LoVo (cell line): ENCODE results near the gene CHFR.
"Not testable (repeated sequence)": the region's sequence is repeated elsewhere in the genome, so short reads cannot be mapped to it uniquely, and the experiment has no call there.

ENCODE experiments used
- DNase-seq: peaks from one replicate; pipeline ENCODE4 v3.0.0-alpha.2; 2016; ENCODE audit warnings: low spot score

CHFR gene

DNA sequence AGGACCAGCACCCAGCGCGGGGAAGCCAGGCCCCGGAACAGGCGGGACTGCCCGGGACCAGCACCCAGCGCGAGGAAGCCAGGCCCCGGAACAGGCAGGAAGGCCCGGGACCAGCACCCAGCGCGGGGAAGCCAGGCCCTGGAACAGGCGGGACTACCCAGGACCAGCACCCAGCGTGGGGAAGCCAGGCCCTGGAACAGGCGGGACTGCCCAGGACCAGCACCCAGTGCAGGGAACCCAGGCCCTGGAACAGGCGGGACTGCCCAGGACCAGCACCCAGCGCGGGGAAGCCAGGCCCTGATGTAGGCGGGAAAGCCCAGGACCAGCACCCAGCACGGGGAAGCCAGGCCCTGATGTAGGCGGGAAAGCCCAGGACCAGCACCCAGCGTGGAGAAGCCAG, 12.8 kb downstream of the CHFR start:
- not testable (repeated sequence) for DNase-seq

DNA sequence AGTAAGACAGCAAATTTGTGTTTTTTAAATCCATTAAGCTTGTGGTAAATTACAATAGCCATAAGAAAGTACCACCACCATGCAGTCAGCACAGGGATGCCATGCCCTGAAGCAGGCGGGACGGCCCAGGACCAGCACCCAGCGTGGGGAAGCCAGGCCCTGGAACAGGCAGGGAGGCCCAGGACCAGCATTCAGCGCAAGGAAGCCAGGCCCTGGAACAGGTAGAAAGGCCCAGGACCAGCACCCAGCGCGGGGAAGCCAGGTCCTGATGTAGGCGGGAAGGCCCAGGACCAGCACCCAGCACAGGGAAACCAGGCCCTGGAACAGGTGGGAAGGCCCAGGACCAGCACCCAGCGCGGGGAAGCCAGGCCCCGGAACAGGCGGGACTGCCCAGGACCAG, 13.2 kb downstream of the CHFR start:
- DNase-seq = no peak

DNA sequence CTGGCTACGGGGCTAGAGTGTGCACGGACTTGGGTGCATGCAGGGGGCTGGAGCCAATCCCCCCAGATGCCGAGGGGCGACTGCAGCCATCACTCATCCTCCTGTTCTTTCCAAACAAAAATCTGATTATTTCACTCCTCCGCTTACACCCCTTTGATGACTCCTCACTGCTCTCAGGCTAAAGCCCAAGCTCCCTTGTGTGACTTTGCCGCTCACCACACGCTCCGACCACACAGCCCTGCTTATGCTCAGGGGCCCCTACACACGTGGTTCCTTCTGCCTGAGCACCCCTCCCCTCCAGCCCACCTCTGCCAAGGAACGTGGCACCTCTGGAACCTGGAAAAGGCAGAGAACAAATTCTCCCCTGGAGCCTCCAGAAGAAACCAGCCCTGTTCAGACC, 13.7 kb downstream of the CHFR start:
- DNase-seq = no peak

GRCh38 chr12:132872975-132873421, 14.4 kb downstream of the CHFR start:
- no peak for DNase-seq

GRCh38 chr12:132872073-132872855, 15.1 kb downstream of the CHFR start:
- no peak for DNase-seq

- DNase-seq = no peak
These were observed 17.9 kb downstream of the CHFR start for GRCh38 chr12:132869551-132869950.

- no peak for DNase-seq
These were observed 21.1 kb downstream of the CHFR start for GRCh38 chr12:132866251-132866828.

DNA sequence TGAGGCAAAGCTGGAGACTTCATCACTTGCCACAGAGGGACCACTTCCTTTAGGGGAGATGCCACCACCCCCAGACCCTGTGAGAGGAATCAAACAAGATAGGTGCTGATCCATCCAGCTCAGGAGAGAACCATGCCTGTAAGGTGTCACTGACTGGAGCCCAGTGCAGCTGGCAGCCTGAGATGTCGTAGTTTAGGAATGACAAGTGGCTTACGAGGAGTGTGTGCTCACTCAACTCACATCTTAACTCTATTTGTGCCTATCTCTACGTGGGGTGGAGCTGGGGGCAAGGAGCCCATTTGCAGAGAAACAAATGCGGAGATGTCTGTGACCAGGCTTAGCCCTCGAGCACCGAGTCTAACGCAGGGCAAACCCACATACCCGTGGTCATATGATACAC, 25.8 kb downstream of the CHFR start:
- DNase-seq = no peak

GRCh38 chr12:132858718-132859266, 28.6 kb downstream of the CHFR start:
- DNase-seq = no peak

DNA sequence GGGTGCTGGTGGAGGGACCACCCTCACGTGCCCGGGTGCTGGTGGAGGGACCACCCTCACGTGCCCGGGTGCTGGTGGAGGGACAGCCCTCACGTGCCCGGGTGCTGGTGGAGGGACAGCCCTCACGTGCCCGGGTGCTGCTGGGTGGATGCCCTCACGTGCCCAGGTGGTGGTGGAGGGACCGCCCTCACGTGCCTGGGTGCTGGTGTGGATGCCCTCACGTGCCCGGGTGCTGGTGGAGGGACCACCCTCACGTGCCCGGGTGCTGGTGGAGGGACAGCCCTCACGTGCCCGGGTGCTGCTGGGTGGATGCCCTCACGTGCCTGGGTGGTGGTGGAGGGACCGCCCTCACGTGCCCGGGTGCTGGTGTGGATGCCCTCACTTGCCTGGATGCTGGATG, 30.4 kb downstream of the CHFR start:
- DNase-seq = not testable (repeated sequence)

GRCh38 chr12:132856581-132856980, 30.8 kb downstream of the CHFR start:
- DNase-seq = no peak

DNA sequence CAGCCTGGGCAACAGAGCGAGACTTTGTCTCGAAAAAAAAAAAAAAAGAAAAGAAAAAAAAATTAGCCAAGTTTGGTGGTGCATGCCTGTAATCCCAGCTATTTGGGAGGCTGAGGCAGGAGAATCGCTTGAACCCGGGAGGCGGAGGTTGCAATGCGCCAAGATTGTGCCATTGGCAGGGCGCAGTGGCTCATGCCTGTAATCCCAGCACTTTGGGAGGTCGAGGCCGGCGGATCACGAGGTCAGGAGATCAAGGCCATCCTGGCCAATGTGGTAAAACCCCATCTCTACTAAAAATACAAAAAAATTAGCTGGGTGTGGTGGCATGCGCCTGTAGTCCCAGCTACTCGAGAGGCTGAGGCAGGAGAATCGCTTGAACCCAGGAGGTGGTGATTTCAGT, 32.2 kb downstream of the CHFR start:
- DNase-seq = not testable (repeated sequence)

GRCh38 chr12:132853285-132854092, 33.9 kb downstream of the CHFR start:
- no peak for DNase-seq

DNA sequence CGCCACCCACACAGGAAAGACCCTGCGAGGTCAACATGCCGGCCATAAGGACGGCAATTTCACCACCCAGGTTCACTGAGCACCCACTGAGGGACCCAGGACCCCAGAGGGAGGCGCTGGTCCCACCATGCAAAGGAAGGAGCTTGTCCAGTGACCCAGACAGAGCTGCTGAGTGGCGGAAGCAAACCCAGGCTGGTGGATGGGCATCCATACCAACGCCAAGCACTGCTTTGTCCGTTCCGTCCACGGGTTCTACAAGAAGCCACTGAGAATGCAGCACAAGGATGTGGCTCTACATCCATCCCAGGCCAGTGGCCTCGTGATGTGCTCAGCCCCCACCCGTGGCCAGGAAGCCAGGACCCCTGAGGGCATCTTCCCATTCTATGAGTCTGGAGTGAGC, 34.9 kb downstream of the CHFR start:
- DNase-seq = no peak

- DNase-seq = no peak
These were observed 35.9 kb downstream of the CHFR start for GRCh38 chr12:132851465-132851864.

GRCh38 chr12:132850291-132850690, 37.1 kb downstream of the CHFR start:
- DNase-seq = no peak

GRCh38 chr12:132848521-132848920, 38.9 kb downstream of the CHFR start:
- no peak for DNase-seq

DNA sequence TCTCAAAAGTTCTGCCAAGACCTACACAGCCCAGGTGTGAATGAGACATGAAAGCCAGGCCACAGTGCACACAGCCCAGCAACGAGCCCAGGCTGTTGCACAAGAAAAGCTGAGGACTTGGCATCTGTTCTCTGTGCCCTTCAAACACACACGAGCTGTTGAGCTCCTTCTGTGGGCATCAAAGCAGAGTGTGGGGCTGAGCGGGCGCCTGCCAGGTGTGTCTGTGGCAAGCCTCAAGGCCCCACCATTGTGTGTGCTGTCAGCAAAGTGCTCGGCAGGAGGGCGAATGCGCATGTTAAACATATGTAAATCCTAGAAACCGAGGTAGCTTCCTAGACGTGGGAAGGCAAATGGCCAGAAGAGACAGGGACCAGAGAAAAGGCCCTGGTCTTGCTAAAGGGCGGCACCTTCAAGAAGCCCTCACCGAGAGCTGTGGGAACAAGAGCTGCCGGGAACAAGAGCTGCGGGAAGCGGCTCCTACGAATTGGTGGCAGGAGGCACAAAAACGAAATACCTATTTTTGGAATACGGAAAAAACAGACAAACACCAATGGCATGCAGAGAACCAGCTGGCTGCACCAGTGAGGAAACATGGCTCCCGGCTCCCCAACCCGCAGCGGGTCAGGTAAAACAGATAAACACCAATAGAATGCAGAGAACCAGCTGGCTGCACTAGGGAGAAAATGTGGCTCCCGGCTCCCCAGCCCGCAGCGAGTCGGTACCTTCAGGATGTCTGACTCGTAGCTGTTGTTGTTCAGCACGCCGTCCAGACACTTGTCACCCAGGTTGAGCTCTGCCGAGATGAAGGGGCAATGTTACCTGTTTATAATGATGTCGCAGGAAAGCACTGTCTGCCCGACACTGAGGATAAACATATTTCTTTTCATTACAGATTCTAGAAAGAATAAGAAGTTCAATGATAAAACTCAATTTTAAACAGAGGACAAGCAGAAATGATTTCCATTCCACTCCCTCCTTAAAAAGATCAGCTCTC, 39.7 kb downstream of the CHFR start:
- no peak for DNase-seq

DNA sequence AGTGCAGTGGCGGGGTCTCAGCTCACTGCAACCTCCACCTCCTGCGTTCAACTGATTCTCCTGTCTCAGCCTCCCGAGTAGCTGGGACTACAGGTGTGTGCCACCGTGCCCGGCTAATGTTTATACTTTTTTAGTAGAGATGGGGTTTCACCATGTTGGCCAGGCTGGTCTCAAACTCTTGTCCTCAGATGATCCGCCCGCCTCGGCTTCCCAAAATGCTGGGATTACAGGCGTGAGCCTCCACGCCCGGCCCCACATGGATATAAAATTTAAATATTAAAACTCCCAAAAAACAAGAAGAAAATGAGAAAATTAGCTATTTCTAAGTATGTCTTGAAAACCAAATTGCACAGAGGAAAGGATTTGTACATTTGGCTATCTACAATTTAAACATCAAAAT, 42.7 kb downstream of the CHFR start:
- DNase-seq = not testable (repeated sequence)

DNA sequence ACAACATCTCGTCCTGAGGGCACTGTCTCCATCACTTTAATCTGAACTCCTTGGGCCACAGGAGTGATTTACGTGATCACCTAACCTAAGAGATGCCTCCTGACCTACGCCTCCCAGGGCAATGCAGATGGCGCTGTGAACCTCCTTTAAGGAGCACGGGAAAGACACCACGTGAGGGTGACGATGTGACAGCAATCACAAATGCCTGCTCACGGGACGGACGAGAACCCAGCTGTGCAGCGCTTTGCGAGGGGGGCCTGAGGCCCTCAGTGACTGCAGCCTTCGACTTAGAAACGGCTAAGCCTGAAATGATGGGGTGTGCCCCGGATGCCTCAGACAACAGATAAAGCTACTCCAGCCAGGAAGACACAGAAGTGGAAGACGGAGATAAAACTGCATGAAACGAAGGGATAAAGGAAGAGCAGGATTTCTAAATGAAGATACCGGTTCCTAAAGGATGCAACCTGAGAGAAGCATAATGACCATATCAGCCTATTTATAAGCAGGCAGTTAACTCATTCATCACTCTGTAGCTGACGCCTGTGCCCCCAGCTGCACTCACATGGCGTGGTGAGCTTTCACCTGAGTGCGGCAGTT, 44.9 kb downstream of the CHFR start:
- no peak for DNase-seq

DNA sequence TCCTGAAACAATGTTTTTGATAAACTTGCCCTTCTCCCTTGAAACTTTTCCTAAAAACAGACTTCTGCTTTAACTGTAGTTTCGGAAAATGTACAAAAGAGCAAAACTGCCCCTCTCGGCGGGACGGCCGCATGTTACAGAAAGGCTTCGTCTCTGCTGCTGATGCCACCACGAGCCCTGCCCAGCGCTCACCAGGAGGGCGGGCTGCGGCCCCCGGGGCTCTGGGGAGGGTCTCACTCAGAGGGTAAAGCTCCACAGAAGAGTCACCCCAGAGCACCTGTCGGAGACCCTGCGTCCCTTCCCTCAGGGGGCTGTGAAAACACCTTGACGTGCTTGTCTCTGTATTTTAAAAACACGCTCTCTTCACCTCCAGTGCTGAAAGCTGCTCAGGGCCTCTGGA, 46.3 kb downstream of the CHFR start:
- DNase-seq = no peak
